NT2/D1 (cell line): ENCODE results near the gene SUZ12.
"Not testable (repeated sequence)": the region's sequence is repeated elsewhere in the genome, so short reads cannot be mapped to it uniquely, and the experiment has no call there.

Source experiments
- DNase-seq: peaks from one replicate; pipeline ENCODE4 v3.0.0-alpha.2; 2011; ENCODE audit warnings: low read depth, low spot score
- H3K27me3 ChIP-seq: 2 replicates; pipeline ENCODE4 v1.6.0; 2011; ENCODE audit warnings: mild to moderate bottlenecking; ENCODE audit not compliant: insufficient read length, insufficient read depth
- H3K36me3 ChIP-seq: 2 replicates; pipeline ENCODE4 v1.6.1; 2011; ENCODE audit warnings: mild to moderate bottlenecking, low read length, mixed read lengths; ENCODE audit not compliant: insufficient read depth, insufficient read length
- H3K4me1 ChIP-seq: 2 replicates; pipeline ENCODE4 v1.5.1; 2011; ENCODE audit not compliant: insufficient read depth, insufficient read length
- H3K4me3 ChIP-seq: 2 replicates; pipeline ENCODE4 v1.5.1; 2011; ENCODE audit warnings: low read depth; ENCODE audit not compliant: insufficient read length
- H3K9ac ChIP-seq: 2 replicates; pipeline ENCODE4 v1.6.0; 2011; ENCODE audit warnings: low read depth; ENCODE audit not compliant: insufficient read length
- H3K9me3 ChIP-seq: 2 replicates; pipeline ENCODE4 v1.5.1; 2011; ENCODE audit warnings: mild to moderate bottlenecking, low read length; ENCODE audit not compliant: insufficient read depth
- SUZ12 ChIP-seq: IDR thresholded peaks from 2 replicates; pipeline ENCODE4 v1.6.1; 2011; ENCODE audit not compliant: insufficient read length, insufficient read depth; ENCODE audit errors: extremely low read depth
- YY1 ChIP-seq: IDR thresholded peaks from 2 replicates; pipeline ENCODE4 v1.6.1; 2011; ENCODE audit not compliant: insufficient read length, insufficient read depth
- ZNF274 ChIP-seq: IDR thresholded peaks from 2 replicates; pipeline ENCODE4 v1.6.1; 2011; ENCODE audit warnings: mild to moderate bottlenecking, low read depth, low read length

Gene SUZ12

DNA sequence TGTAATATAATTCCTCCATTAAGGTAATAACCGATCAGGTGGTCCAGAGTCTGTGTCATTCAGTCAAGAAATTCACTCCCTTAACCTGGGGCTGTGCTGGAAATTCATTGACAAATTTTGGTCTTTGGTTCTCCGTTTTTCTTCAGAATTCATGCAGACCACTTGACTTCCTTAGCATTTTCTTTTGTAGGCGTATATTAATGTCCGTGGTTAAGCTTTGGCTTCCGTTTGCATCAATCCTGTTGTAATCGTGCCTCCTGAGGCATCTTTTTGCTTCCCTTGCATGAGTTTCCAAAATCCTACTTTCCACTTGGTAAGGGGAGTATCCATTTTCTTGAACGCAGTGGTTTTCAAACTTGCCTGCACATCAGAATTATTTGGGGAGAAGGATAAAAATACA, 79.4 kb downstream of the SUZ12 start:
- H3K9me3 ChIP-seq, result no peaks in the 10 kb centered on the region
- peaks cover 4% of the 10 kb centered on the region for H3K36me3 ChIP-seq
- no peaks in the 10 kb centered on the region for H3K27me3 ChIP-seq
- H3K4me3 ChIP-seq, result no peak overlapping the region
- TF ChIP-seq ZNF274 (no peak), SUZ12 (no peak), YY1 (no peak)
- H3K9ac ChIP-seq, result no peak overlapping the region
- no peaks in the 10 kb centered on the region for H3K4me1 ChIP-seq
- DNase-seq, result no peak

DNA sequence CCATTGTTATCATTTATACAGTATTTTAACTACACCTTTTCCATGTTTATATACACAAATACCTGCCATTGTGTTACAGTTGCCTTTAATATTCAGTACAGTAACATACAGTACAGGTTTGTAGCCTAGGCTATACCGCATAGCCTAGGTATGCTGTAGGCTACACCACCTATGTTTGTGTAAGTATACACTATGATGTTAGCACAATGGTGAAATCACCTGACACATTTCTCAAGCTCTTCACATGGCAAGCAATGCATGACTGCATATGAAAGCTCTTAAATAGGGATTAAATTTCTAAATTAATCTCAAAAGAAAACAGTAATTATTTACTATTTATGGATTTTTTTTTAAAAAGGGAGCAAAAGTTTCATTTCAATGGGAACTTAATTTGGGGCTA, 82.4 kb downstream of the SUZ12 start:
- no peak for DNase-seq
- no peaks in the 10 kb centered on the region for H3K9me3 ChIP-seq
- H3K4me1 ChIP-seq, result no peaks in the 10 kb centered on the region
- no peaks in the 10 kb centered on the region for H3K27me3 ChIP-seq
- H3K9ac ChIP-seq, result no peak overlapping the region
- no peak overlapping the region for H3K4me3 ChIP-seq
- peaks cover 6% of the 10 kb centered on the region for H3K36me3 ChIP-seq
- TF ChIP-seq SUZ12, result no peak
- TF ChIP-seq ZNF274, result no peak
- TF ChIP-seq YY1, result no peak

DNA sequence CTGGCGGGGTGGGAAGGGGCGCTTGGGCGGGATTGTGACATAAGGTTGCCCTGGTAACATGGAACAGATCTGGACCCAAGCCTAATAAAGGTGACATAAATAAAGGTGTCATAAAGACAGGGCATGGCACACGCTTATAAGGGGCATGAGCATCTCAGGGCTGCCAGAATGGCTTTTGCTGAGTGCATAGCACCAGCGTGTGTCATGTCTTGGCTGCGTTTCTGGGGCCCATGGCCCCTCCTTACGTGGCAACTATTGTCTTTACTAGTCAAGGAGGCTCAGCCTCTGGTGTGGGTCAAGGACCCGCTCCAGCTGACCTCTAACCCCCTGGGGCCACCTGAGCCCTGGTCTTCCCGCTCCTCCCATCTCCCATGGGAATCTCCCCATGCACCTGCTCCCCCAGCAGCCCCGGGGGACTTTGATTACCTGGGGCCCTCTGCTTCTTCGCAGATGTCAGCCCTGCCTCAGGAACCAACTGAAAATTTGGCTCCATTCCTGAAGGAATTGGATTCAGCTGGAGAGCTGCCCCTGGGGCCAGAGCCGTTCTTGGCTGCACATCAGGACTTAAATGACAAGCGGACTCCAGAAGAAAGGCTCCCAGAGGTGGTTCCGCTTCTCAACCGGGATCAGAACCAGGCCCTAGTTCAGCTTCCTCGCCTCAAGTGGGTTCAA, 84.3 kb downstream of the SUZ12 start:
- no peak overlapping the region for H3K9ac ChIP-seq
- DNase-seq, result no peak

DNA sequence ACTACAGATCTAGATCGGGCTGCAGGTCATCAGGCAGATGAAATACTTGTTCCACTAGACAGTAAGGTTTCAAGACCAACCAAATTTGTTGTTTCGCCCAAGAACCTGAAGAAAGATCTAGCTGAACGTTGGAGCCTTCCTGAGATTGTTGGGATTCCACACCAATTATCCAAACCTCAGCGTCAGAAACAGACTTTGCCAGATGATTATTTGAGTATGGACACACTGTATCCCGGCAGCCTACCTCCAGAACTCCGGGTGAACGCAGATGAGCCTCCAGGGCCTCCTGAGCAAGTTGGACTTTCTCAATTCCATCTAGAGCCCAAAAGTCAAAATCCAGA, 84.8 kb downstream of the SUZ12 start:
- H3K9me3 ChIP-seq, result no peaks in the 10 kb centered on the region
- no peaks in the 10 kb centered on the region for H3K27me3 ChIP-seq
- H3K9ac ChIP-seq, result no peak overlapping the region
- no peak overlapping the region for H3K4me3 ChIP-seq
- TF ChIP-seq ZNF274 (no peak), SUZ12 (no peak), YY1 (no peak)
- H3K36me3 ChIP-seq, result peaks cover 6% of the 10 kb centered on the region
- no peaks in the 10 kb centered on the region for H3K4me1 ChIP-seq
- no peak for DNase-seq

More for the DNA sequence above, 84.3 kb downstream of the SUZ12 start:
- TF ChIP-seq SUZ12 (no peak), ZNF274 (no peak), YY1 (no peak)
- H3K4me3 ChIP-seq, result no peak overlapping the region
- H3K4me1 ChIP-seq, result no peaks in the 10 kb centered on the region
- peaks cover 6% of the 10 kb centered on the region for H3K36me3 ChIP-seq
- H3K9me3 ChIP-seq, result no peaks in the 10 kb centered on the region
- H3K27me3 ChIP-seq, result no peaks in the 10 kb centered on the region

DNA sequence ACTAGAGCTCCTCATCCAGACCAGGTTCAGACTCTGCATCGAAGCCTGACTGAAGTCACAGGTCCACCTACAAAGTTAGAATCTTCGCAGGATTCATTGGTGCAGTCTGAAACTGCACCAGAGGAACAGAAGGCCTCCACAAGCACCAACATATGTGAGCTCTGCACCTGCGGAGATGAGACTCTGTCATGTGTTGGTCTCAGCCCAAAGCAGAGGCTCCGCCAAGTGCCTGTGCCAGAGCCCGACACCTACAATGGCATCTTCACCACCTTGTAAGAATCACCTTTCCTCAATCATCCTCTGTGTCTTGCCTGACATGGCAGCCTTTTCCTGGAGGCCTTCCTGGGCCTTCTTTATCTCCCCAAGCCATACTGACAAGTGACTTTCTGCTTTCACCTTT, 85.7 kb downstream of the SUZ12 start:
- H3K4me1 ChIP-seq, H3K9ac ChIP-seq, H3K27me3 ChIP-seq, H3K9me3 ChIP-seq, DNase-seq, H3K36me3 ChIP-seq, H3K4me3 ChIP-seq: not testable (repeated sequence)

DNA sequence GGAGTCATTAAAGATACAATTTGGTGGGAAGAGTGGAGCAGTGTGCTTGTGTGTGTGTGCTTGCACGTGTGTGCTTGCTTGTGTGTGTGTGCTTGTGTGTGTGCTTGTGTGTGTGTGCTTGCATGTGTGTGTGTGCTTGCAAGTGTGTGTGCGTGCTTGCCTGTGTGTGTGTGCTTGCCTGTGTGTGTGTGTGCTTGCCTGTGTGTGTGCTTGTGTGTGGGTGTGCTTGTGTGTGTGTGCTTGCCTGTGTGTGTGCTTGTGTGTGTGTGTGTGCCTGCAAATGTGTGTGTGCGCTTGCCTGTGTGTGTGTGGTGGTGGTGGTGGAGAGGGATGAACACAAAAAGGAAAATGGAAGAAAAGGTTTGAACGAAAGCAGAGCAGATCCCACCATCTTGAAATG, 90.5 kb downstream of the SUZ12 start:
- H3K4me3 ChIP-seq, DNase-seq, H3K36me3 ChIP-seq, H3K4me1 ChIP-seq, H3K9ac ChIP-seq, H3K27me3 ChIP-seq, H3K9me3 ChIP-seq: not testable (repeated sequence)

DNA sequence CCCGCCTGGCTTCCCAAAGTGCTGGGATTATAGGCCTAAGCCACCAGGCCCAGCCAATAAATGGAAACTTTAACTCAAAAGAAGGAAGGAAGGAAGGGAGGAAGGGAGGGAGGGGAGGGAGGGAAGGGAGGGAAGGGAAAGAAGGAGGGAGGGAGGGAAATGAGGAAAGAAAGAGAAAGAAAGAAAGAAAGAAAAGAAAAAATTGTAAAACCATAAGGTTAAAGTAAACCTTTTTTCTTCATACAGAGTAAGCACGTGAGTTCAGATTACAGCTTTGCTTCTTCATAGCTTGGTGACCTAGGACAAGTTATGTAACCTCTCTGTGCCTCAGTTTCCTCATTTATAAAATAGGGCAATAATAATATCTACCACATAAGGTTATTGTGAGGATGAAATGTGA, 96.4 kb downstream of the SUZ12 start:
- Histone ChIP-seq H3K36me3 (peaks cover 2% of the 10 kb centered on the region), H3K4me1 (no peaks in the 10 kb centered on the region), H3K4me3 (no peak overlapping the region), H3K9ac (no peak overlapping the region), H3K27me3 (no peaks in the 10 kb centered on the region), H3K9me3 (no peaks in the 10 kb centered on the region)
- TF ChIP-seq YY1 (no peak), ZNF274 (no peak), SUZ12 (no peak)
- DNase-seq, result no peak

DNA sequence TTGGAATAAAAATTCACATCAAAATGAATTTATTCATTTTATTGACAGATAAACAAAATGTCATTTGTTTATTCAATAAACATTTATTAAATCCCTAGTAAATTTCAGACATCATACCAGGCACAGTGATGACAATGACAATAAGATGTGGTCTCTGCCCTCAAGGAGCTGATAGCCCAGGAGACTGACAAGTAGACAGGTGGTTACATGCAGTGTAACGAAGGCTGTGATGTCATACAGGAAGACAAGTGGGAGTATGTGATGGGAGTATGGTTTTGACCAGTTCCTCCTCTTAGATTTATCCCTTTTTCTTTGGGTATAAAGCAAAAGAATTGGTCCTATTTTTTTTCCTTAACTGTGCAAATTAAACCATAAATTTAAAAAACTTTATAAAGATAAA, 97.0 kb downstream of the SUZ12 start:
- not testable (repeated sequence) for H3K36me3 ChIP-seq, DNase-seq, H3K27me3 ChIP-seq, H3K4me1 ChIP-seq, H3K9ac ChIP-seq, H3K4me3 ChIP-seq, H3K9me3 ChIP-seq

DNA sequence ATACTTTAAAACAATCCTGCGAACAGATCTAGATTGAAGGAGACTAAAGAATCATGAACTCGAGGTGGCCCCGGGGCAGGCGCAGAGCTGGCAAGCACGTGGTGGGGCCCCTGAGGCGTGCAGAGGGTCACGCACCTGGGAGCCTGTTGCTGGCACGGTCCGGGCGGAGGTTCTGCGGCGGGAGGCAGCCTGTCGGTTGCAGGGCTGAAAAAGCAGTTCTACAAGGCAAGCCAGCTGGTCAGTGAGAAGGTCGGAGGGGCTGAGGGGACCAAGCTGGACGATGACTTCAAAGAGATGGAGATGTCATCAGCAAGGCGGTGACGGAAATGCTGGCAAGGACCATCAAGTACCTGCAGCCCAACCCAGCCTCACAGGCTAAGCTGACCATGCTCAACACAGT, 103.4 kb downstream of the SUZ12 start:
- not testable (repeated sequence) for H3K4me1 ChIP-seq, H3K36me3 ChIP-seq, H3K9ac ChIP-seq, DNase-seq, H3K4me3 ChIP-seq, H3K27me3 ChIP-seq, H3K9me3 ChIP-seq

DNA sequence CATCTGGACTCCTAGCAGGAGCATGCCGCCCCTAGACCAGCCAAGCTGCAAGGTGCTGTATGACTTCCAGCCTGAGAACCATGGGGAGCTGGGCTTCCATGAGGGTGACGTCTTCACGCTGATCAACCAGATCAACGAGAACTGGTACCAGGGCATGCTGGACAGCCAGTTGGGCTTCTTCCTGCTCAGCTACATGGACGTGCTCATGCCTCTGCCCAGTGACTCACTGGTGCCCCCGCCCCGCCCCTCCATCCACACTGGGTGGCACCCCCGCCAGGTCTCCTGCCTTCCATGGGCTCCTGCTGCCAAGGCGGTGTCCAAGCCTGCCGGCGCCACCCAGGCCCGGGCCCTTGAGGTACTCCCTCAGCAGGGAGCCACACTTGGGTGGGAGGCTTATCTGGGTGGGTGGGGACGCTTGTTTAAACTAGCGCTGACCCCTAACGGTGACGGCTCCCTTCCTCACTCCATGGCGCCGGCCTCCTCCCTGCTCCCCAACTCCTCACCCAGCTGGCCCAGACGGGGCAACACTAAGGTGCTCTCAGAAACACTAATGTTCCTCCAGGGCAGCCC, 104.6 kb downstream of the SUZ12 start:
- not testable (repeated sequence) for DNase-seq, H3K36me3 ChIP-seq, H3K9ac ChIP-seq, H3K9me3 ChIP-seq, H3K27me3 ChIP-seq, H3K4me3 ChIP-seq, H3K4me1 ChIP-seq

DNA sequence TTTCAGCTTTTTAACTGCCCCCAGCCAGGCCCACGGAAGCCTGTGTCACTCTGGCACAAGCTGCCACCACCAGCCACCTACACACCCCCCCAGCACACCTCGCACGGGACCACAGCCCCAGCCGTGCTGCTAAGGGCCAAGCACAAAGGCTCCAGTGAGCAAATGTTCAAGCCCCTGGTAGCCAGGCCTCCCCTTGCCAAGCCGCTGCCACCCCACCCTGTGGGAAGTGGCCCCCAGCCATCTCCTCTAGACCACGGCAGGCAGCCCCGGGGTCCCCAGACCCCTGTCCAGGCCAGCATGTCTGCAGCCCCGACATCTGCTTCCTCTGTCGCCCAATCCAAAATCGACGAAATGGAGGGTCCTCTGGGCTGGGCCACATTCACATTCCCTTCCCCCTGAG, 105.5 kb downstream of the SUZ12 start:
- not testable (repeated sequence) for H3K27me3 ChIP-seq, H3K9me3 ChIP-seq, H3K36me3 ChIP-seq, H3K4me1 ChIP-seq, H3K4me3 ChIP-seq, DNase-seq, H3K9ac ChIP-seq
